Stimulated activated naive B cell treated with anti-CD40 and anti-IgM and Interleukin-4, amounts not matched to agents 10 μg/mL and 1 μg/mL and 100 μg/mL, for 72 hours (primary cell): ENCODE results near the gene SLC8B1.

Experiments used
- ATAC-seq, 2 donors: fragments of 150-1000 bp; cut with Tn5 transposase; replicated peaks; 2 replicates each; pipeline ENCODE4 v1.10.0; 2021; ENCODE audit warnings: moderate library complexity in 1 of 2
- DNase-seq: peaks from one replicate; pipeline ENCODE4 v3.0.0; 2021
- H3K27ac Mint-ChIP-seq: one replicate; pipeline ENCODE4 v1.8.0; 2022; ENCODE audit warnings: mild to moderate bottlenecking, mixed read lengths
- H3K27me3 Mint-ChIP-seq, 2 donors: one replicate each; pipeline ENCODE4 v1.8.0; 2022; ENCODE audit warnings: mixed read lengths in 2 of 2
- H3K36me3 Mint-ChIP-seq, 2 donors: one replicate each; pipeline ENCODE4 v1.8.0; 2022; ENCODE audit warnings: mixed read lengths in 2 of 2, mild to moderate bottlenecking in 1 of 2
- H3K4me1 Mint-ChIP-seq, 2 donors: one replicate each; pipeline ENCODE4 v1.8.0; 2022; ENCODE audit warnings: mixed read lengths in 2 of 2, mild to moderate bottlenecking in 1 of 2
- H3K4me3 Mint-ChIP-seq, 2 donors: one replicate each; pipeline ENCODE4 v1.8.0; 2022; ENCODE audit warnings: mild to moderate bottlenecking in 2 of 2, mixed read lengths in 2 of 2, moderate library complexity in 1 of 2
- H3K9me3 Mint-ChIP-seq, 2 donors: one replicate each; pipeline ENCODE4 v1.8.0; 2022; ENCODE audit warnings: mixed read lengths in 2 of 2, mild to moderate bottlenecking in 1 of 2

Gene SLC8B1

DNA sequence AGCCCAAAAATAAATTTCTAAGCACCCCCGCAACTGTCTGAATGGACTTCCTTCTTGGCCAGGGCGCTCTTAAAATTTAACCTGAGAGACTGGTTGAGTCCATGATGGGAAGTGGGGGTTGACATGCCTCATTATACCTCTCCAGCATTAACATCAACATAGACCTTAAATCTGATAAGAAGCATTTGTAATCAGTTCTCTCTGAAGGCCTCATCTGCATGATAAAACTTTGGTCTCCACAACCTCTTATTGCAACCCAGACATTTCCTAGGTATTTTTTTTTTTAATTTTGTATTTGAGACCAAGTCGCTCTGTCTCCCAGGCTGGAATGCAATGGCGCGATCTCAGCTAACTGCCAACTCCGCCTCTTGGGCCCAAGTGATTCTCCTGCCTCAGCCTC lies 10.4 kb upstream of the SLC8B1 start:
- peaks cover 5 to 12% of the 10 kb centered on the region in 2 donors for H3K4me1 Mint-ChIP-seq
- no peaks in the 10 kb centered on the region for H3K9me3 Mint-ChIP-seq
- no peak overlapping the region for H3K4me3 Mint-ChIP-seq
- H3K27ac Mint-ChIP-seq: no peak overlapping the region
- DNase-seq: no peak
- peaks cover 8 to 14% of the 10 kb centered on the region in 2 donors for H3K27me3 Mint-ChIP-seq
- H3K36me3 Mint-ChIP-seq: no peaks in the 10 kb centered on the region
- no peak for ATAC-seq

DNA sequence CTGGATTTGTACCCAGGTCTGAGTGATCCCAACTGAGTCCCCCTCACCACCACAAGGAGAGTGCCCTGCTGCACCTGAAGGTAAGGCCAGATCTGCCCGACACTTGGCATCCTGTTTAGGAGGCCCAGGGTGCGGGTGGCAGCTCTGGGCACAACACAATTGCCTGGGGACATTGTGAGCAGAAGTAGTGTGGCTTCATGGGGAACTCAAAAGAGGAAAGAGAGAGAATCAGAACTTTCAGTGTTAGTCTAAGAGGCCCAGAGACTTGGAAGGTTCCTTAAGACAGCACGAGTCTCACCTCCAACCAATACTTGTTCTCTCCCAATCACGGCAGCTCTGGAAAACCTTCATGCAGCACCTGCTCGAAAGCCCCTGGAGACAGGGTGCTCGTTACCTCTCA lies 6.6 kb upstream of the SLC8B1 start:
- ATAC-seq (peak; percentile 79 to 85), DNase-seq (no peak)
- H3K9me3 Mint-ChIP-seq: no peaks in the 10 kb centered on the region
- no peak overlapping the region for H3K27ac Mint-ChIP-seq
- H3K27me3 Mint-ChIP-seq: no peaks in the 10 kb centered on the region
- peaks cover 5 to 12% of the 10 kb centered on the region in 2 donors for H3K4me1 Mint-ChIP-seq
- H3K4me3 Mint-ChIP-seq: no peak overlapping the region
- H3K36me3 Mint-ChIP-seq: no peaks in the 10 kb centered on the region

DNA sequence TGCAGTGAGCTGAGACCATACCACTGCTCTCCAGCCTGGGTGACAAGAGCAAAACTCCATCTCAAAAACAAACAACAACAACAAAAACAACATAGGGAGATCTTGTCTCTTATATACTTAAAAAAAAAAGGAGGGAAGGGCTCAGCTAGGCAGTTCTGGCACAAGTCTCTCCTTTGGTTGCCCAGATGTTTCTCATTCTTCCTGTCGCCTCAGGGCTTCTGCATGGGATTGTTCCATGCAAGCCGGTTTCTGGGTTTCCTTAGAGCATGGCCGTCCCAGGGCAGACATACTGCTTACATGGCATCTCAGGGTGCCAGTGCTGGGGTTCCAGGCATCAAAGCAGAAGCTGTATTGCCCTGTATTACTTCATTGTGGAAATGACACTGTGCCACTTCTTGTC lies 5.2 kb upstream of the SLC8B1 start:
- no peak for ATAC-seq
- no peak for DNase-seq
- Mint-ChIP-seq H3K9me3 (no peaks in the 10 kb centered on the region), H3K4me1 (peaks cover 7 to 16% of the 10 kb centered on the region in 2 donors), H3K4me3 (no peak overlapping the region), H3K27ac (no peak overlapping the region), H3K36me3 (no peaks in the 10 kb centered on the region), H3K27me3 (no peaks in the 10 kb centered on the region)

DNA sequence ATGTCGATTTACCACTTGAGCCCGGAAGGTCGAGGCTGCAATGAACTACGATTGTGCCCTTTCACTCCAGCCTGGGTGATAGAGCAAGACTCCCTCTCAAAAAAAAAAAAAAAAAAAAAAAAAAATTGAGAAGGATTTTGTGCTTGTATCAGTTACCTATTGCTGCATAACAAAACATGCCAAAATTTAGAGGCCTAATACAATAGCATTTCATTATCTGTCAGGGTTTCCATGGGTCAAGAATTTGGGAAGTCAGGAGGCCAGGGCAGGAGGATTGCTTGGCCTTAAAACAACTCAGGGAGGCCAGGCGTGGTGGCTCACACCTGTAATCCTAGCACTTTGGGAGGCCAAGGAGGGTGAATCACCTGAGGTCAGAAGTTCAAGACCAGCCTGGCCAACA lies 4.6 kb upstream of the SLC8B1 start:
- DNase-seq (no peak), ATAC-seq (no peak)
- H3K4me3 Mint-ChIP-seq: no peak overlapping the region
- H3K27ac Mint-ChIP-seq: no peak overlapping the region
- H3K4me1 Mint-ChIP-seq: peaks cover 8 to 21% of the 10 kb centered on the region in 2 donors
- H3K36me3 Mint-ChIP-seq: no peaks in the 10 kb centered on the region
- no peaks in the 10 kb centered on the region for H3K27me3 Mint-ChIP-seq
- no peaks in the 10 kb centered on the region for H3K9me3 Mint-ChIP-seq

DNA sequence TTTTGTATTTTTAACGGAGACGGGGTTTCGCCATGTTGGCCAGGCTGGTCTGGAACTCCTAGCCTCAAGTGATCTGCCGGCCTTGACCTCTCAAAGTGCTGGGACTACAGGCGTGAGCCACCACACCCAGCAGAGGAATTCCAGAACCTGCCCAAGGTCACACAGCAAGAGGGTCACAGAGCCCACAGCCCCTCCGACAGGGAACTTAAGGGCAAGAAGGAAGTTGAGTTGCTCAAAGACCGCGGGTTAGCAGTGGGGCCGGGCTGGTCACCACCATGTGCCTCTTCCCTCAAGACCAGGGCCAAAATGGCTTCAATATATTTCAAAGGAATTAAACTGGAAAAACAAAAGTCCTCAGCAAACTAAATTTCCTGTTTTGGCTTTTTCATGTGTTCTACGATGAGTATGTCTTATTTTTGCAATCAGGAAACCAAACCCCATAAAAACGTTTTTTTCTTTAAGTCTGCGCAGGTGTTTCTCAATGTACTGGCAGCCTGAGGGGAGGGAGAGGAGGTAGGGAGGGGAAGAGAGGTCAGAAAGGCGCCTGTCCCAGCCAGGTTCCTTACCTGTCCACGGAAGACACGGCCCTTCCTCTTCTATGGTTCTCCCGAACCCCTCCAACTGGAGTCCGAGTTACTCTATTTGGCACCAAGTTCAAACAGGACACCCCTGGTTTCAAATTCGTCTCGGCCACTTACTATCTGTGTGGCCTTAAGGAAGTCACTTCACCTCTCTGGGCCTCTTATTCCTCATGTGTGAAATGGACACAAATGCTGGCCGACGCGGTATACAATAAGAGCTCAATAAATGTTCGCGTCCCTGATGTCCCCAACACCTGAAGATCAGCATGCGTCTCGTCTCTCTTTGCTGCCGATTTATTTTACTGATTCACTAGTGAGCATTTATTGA lies 778 bp downstream of the SLC8B1 start:
- Mint-ChIP-seq H3K9me3 (no peaks in the 10 kb centered on the region), H3K4me1 (peaks cover 21 to 38% of the 10 kb centered on the region in 2 donors), H3K4me3 (peak overlapping the region; percentile 94 to 95), H3K27ac (peak overlapping the region; percentile 88), H3K36me3 (peaks cover 19 to 29% of the 10 kb centered on the region in 2 donors), H3K27me3 (no peaks in the 10 kb centered on the region)
- peak; percentile 20 to 23 for ATAC-seq
- no peak for DNase-seq

DNA sequence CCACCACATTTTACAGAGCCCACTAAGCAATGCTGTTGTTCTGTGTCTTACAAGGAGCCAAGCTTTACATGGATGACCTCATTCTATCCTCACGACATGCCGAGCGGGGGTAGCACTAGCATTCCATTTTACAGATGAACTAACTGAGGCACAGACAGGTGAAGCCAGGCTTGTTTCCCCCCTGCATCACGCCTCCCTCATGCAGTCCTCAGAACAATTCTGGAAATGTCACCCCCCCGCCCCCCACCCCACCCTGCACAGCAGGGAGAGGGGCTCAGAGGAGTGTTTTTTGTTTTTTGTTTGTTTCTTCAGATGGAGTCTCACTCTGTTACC lies 1.5 kb downstream of the SLC8B1 start:
- H3K36me3 Mint-ChIP-seq: peaks cover 23 to 33% of the 10 kb centered on the region in 2 donors
- no peaks in the 10 kb centered on the region for H3K27me3 Mint-ChIP-seq
- H3K9me3 Mint-ChIP-seq: no peaks in the 10 kb centered on the region
- H3K4me1 Mint-ChIP-seq: peaks cover 21 to 38% of the 10 kb centered on the region in 2 donors
- ATAC-seq (no peak), DNase-seq (no peak)
- H3K27ac Mint-ChIP-seq: no peak overlapping the region
- peak overlapping the region in 1 of 2 donors; percentile 95 for H3K4me3 Mint-ChIP-seq

DNA sequence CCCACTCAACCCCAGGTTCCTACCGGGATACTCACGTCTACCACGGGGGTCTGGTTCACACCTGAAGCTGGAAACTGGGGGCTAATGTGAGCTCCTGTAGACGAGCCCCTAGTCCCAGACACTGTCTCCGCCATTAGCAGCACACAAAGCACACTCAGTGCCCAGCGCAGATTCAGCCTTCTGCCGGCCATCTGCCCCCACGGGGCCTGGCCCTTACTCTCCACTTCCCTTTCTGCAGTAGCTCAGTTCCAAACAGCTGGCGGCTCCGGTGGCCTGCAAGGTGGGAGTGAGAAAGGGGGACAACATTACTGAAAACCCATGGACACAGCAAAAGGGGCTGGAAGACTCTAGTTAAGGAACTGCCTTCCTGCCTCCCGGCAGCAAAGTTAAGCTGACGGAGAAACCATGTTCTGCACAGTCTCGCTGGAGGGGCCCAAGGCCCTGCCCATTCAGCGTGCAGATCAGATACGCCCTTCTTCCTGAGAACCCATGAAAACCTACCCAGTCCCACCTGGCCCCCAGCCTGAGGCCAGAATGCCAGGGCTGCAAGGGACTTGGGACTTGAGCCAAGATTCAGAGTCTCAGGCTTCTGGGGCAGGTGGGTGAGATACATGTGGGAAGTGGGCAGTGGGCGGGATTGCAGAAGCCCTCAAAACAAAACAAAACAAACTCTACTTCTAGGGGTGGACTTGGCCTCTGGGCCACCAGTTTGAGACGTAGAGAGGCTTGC lies 2.1 kb downstream of the SLC8B1 start:
- Mint-ChIP-seq H3K27ac (no peak overlapping the region), H3K9me3 (no peaks in the 10 kb centered on the region), H3K27me3 (no peaks in the 10 kb centered on the region), H3K36me3 (peaks cover 26 to 36% of the 10 kb centered on the region in 2 donors), H3K4me3 (no peak overlapping the region), H3K4me1 (peaks cover 23 to 38% of the 10 kb centered on the region in 2 donors)
- ATAC-seq (no peak), DNase-seq (no peak)

DNA sequence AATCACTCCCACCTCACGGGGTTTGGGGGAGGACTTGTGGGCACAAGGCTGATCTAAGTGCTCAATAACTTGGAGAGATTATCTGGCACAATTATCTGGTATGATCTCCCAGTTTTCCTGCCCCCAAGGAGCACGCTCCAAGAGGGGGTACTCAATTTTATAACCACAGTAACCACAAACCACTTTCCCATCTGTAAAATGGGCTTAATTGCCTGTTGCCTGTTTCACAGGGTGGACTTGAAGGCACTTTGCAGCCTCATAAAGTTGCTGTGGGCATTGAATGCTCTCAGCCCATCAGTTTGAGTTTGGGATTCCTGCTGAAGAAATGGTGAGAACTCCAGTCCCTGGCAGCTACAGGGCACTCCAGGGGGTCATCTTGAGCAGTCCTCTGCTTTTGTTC lies 4.4 kb downstream of the SLC8B1 start:
- no peak overlapping the region for H3K27ac Mint-ChIP-seq
- no peaks in the 10 kb centered on the region for H3K27me3 Mint-ChIP-seq
- no peak for ATAC-seq
- DNase-seq: no peak
- peaks cover 30 to 39% of the 10 kb centered on the region in 2 donors for H3K36me3 Mint-ChIP-seq
- no peaks in the 10 kb centered on the region for H3K9me3 Mint-ChIP-seq
- peaks cover 26 to 46% of the 10 kb centered on the region in 2 donors for H3K4me1 Mint-ChIP-seq
- no peak overlapping the region for H3K4me3 Mint-ChIP-seq

DNA sequence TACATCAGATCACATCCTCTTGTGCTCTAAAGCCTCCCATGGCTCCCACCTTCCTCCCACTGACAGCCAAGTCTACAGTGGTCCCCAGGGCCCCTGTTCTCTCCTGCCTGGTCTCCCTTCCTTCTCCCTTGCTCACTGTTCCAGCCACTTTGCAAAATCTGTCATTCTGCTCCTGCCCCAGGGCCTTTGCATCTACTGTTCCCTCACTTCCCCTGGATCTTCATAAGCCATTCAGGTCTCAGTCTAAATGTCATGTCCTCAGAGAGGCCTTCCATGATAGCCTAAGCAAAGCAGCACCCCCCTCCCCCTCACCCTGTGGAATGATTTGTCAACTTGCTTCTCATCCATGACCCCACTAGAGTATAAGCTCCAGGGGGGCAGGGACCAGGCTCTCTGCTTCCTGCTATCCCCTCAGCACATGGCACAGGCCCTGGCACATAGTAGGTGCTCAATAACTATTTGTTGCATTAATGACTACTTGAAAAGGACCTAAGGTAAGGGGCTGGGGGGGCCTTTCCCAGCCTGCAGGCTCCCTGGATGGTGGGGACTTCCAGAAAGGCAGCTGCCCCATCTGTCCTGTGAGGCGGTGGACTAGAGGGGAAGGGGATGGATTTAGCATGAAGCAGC lies 5.0 kb downstream of the SLC8B1 start:
- H3K27me3 Mint-ChIP-seq: no peaks in the 10 kb centered on the region
- no peak overlapping the region for H3K27ac Mint-ChIP-seq
- peaks cover 30 to 41% of the 10 kb centered on the region in 2 donors for H3K36me3 Mint-ChIP-seq
- H3K4me1 Mint-ChIP-seq: peaks cover 24 to 44% of the 10 kb centered on the region in 2 donors
- ATAC-seq: no peak
- H3K4me3 Mint-ChIP-seq: no peak overlapping the region
- no peaks in the 10 kb centered on the region for H3K9me3 Mint-ChIP-seq
- no peak for DNase-seq

DNA sequence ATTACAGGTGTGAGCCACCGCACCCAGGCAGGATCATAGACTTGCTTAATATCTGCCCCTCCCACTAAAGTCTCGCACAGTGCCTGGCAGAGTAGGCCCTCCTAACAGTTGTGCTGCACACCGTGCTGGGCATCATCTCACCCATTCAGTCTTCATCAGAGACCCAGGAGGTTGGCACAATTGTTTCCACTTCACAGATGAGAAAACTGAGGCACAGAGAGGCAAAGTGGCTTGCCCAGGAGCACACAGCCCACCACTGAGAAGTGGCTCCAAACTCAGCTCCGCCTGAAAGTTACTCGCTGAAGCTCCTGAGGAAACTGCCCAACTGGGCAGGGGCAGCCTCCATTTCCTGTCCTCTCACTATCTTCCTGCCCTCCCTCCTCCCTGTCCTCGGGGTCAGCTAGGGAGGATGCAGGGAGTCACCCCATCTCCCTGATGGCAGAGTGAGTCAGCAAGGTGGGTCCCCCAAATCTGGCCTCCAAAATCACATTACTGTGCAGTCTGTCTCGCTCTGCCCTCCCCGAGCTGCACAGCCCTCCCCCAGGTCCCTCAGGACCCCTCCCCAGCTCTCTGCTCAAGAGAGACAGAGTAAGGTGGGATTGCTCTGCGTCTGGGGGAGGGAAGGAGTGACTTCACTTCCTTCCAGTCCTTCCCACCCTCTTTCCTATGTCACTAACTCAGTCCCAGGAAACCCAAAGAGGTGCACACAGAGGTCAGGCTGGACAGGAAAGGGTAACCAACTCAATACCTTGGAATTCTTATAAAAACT lies 5.7 kb downstream of the SLC8B1 start:
- peaks cover 21 to 41% of the 10 kb centered on the region in 2 donors for H3K4me1 Mint-ChIP-seq
- H3K9me3 Mint-ChIP-seq: no peaks in the 10 kb centered on the region
- H3K27ac Mint-ChIP-seq: no peak overlapping the region
- peaks cover 30 to 43% of the 10 kb centered on the region in 2 donors for H3K36me3 Mint-ChIP-seq
- DNase-seq (no peak), ATAC-seq (no peak)
- H3K4me3 Mint-ChIP-seq: no peak overlapping the region
- no peaks in the 10 kb centered on the region for H3K27me3 Mint-ChIP-seq

DNA sequence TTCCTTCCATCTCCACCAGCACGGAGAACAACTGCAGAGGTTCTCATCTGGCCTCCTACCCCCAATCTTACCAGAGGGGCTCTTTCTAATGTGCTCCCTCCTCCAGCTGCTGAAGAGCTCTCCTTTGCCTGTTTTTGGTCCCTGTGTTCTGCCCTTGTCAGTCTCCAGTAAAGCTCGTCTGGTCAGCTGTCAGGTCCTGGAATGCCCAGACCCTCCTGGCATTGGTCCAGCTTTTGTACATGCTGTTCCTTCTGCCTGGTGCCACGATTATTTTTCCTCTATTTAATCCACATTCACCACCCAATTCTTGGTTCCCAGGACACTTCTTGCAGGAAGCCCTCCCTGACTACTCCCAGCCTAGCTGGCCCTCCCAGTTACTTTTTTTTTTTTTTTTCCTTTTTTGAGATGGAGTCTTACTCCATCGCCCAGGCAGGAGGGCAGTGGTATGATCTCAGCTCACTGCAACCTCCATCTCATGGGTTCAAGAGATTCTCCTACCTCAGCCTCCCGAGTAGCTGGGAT lies 6.5 kb downstream of the SLC8B1 start:
- ATAC-seq: no peak
- Mint-ChIP-seq H3K9me3 (no peaks in the 10 kb centered on the region), H3K4me1 (peaks cover 21 to 39% of the 10 kb centered on the region in 2 donors), H3K4me3 (no peak overlapping the region), H3K27me3 (no peaks in the 10 kb centered on the region), H3K27ac (no peak overlapping the region), H3K36me3 (peaks cover 32 to 43% of the 10 kb centered on the region in 2 donors)
- no peak for DNase-seq

DNA sequence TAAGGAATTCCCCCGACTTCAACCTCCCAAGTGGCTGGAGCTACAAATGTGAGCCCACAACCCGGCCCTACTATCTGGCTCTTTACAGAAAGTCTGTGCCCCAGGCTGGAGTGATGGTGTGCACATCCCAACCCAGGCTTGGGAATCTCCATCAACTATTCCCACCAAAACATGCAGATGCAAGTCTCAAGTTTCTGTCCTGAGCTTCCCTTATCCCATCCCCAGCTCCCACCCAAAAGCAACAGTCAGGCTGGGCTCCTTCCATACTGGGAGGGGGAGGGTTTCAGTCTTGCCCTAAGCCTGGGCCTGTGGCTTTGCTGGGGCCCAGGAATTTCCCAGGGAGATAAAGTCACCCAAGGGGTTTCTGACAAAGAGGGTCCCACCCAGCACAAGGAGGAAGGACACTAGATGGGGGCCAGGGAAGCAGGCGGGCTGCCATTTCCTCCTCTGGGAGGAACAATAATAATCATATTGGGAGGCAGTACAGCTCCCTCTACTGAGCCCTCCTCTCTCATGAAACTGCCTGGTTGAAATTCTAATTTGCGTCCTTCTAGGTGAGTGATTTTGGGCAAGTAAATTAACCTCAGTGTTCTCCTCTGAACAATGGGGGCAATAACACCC lies 8.0 kb downstream of the SLC8B1 start:
- no peak for ATAC-seq

DNA sequence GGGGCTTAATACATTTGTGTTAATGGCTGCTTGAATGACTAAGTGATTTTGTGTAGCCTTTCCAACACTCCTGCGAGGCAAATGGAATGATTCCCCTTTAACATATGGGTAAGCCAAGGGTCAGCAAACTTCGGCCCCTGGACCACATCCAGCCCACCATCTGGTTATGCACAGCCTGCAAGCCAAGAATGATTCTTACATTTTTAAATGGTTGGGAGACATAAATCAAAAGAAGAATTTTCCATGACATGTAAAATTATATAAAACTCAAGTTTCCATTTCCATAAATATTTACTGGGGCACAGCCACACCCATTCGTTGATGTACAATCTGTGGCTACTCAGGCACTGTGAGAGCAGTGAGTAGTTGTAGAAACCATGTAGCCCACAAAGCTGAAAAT lies 9.0 kb downstream of the SLC8B1 start:
- Mint-ChIP-seq H3K36me3 (peaks cover 36 to 48% of the 10 kb centered on the region in 2 donors), H3K4me3 (no peak overlapping the region), H3K4me1 (peaks cover 12 to 25% of the 10 kb centered on the region in 2 donors), H3K27ac (no peak overlapping the region), H3K9me3 (peaks cover 0 to 2% of the 10 kb centered on the region in 2 donors), H3K27me3 (no peaks in the 10 kb centered on the region)
- no peak for ATAC-seq
- no peak for DNase-seq

More for the DNA sequence above, 8.0 kb downstream of the SLC8B1 start:
- no peak for DNase-seq
- H3K9me3 Mint-ChIP-seq: peaks cover 0 to 2% of the 10 kb centered on the region in 2 donors
- H3K4me1 Mint-ChIP-seq: peaks cover 13 to 28% of the 10 kb centered on the region in 2 donors
- H3K27me3 Mint-ChIP-seq: no peaks in the 10 kb centered on the region
- peaks cover 36 to 43% of the 10 kb centered on the region in 2 donors for H3K36me3 Mint-ChIP-seq
- peak overlapping the region; percentile 59 for H3K27ac Mint-ChIP-seq
- no peak overlapping the region for H3K4me3 Mint-ChIP-seq
